ENCODE measurements around the gene CBARP. TPM values are rescaled to one million over a fixed set of nuclear protein-coding genes. Genes with fewer than 3 reads are reported as not detected.

The CBARP gene
- polyA plus RNA-seq, 3 donors = not detected

DNA sequence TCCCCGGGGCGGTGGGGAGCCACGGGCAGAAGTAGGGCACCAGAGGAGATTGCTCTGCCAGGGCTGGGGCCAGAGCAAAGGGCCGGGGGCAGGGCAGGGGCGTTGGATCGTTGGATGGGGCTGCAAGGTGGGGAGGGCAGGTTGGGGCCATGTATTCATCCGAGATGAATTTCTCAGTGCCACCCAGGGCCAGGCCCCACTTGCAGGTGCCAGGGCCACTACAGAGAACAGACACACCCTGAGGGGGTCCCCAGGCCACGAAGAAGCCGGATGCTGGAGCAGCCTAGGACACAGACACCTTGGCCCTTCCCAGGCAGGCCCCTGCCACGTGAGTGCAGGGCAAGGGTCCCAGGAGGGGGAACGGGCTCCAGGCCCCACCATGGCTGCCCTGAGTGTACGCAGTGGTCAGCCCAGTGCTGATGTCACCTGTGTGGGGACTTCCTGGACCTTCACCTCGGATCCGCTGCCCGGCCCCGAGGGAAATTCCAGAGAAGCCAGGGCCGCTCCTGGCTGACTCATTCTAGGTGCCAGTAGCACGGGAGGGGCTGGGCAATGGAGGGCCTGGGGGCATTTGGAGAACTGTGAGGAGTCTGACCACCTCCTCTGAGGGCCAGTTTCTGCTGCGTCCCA lies 54.1 kb downstream of the CBARP start:
- no peak overlapping the region for H3K9ac ChIP-seq (ENCODE audit: insufficient read depth, low read length, poor library complexity, severe bottlenecking)
- H3K27ac ChIP-seq (ENCODE audit: low read depth in 1 of 2, low read length in 2 of 2) = no peak overlapping the region
- Mint-ChIP-seq H3K4me1 (peaks cover 43% of the 10 kb centered on the region), H3K27ac (no peak overlapping the region), H3K9me3 (peaks cover 0 to 2% (median 0%) of the 10 kb centered on the region in 7 donors), H3K36me3 (peaks cover 0 to 8% of the 10 kb centered on the region in 2 donors), H3K4me3 (no peak overlapping the region), H3K27me3 (ENCODE audit: low read depth in 3 of 3) (peaks cover 0 to 4% (median 0%) of the 10 kb centered on the region in 3 donors)
- H3K79me2 ChIP-seq (ENCODE audit: insufficient read depth, low read length) = peaks cover 15% of the 10 kb centered on the region
- WGBS (ENCODE audit: insufficient coverage) = 95% methylated on average over 19 of the region's 19 CpGs
- no peak overlapping the region for H3K4me2 ChIP-seq (replicated peaks; ENCODE audit: extremely low read depth, low read length, poor library complexity, severe bottlenecking)
- H4K20me1 ChIP-seq (ENCODE audit: insufficient read depth, low read length) = no peaks in the 10 kb centered on the region
- no peaks in the 10 kb centered on the region for H3K27me3 ChIP-seq (ENCODE audit: control insufficient read depth in 2 of 2, insufficient read depth in 2 of 2, low read length in 2 of 2)
- intact Hi-C loops (cut with micrococcal nuclease) = no loop called here
- H3K9me3 ChIP-seq (replicated peaks in 1 of 2; ENCODE audit: control insufficient read depth in 1 of 2, insufficient read depth in 1 of 2, low read length in 2 of 2) = no peaks in the 10 kb centered on the region
- H3K36me3 ChIP-seq (replicated peaks in 1 of 2; ENCODE audit: control insufficient read depth in 1 of 2, insufficient read depth in 2 of 2, low read length in 2 of 2) = no peaks in the 10 kb centered on the region
- peaks cover 35 to 48% of the 10 kb centered on the region in 2 donors for H3K4me1 ChIP-seq (ENCODE audit: control insufficient read depth in 1 of 2, insufficient read depth in 2 of 2, low read length in 2 of 2)
- no peak overlapping the region for H2AFZ ChIP-seq (ENCODE audit: insufficient read depth, low read depth, low read length, poor library complexity, severe bottlenecking)
- TF ChIP-seq, protein P1, sequence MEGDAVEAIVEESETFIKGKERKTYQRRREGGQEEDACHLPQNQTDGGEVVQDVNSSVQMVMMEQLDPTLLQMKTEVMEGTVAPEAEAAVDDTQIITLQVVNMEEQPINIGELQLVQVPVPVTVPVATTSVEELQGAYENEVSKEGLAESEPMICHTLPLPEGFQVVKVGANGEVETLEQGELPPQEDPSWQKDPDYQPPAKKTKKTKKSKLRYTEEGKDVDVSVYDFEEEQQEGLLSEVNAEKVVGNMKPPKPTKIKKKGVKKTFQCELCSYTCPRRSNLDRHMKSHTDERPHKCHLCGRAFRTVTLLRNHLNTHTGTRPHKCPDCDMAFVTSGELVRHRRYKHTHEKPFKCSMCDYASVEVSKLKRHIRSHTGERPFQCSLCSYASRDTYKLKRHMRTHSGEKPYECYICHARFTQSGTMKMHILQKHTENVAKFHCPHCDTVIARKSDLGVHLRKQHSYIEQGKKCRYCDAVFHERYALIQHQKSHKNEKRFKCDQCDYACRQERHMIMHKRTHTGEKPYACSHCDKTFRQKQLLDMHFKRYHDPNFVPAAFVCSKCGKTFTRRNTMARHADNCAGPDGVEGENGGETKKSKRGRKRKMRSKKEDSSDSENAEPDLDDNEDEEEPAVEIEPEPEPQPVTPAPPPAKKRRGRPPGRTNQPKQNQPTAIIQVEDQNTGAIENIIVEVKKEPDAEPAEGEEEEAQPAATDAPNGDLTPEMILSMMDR (IDR thresholded peaks at IDR 0.05) = no peak
- H3K4me3 ChIP-seq (replicated peaks in 1 of 3; ENCODE audit: low read depth in 2 of 3, low read length in 3 of 3) = no peak overlapping the region
- DNase-seq = peak in 1 of 3 donors; percentile 44

GRCh38 chr19:1182727-1183126 lies 55.1 kb downstream of the CBARP start:
- intact Hi-C loops (cut with micrococcal nuclease) = no loop called here
- Mint-ChIP-seq H3K27ac (no peak overlapping the region), H3K9me3 (peaks cover 0 to 2% (median 0%) of the 10 kb centered on the region in 7 donors), H3K36me3 (peaks cover 0 to 8% of the 10 kb centered on the region in 2 donors), H3K4me3 (no peak overlapping the region), H3K4me1 (peaks cover 50% of the 10 kb centered on the region), H3K27me3 (ENCODE audit: low read depth in 3 of 3) (peaks cover 0 to 6% (median 0%) of the 10 kb centered on the region in 3 donors)
- H3K4me3 ChIP-seq (replicated peaks in 1 of 3; ENCODE audit: low read depth in 2 of 3, low read length in 3 of 3) = no peak overlapping the region
- no peak for DNase-seq
- no peak overlapping the region for H3K9ac ChIP-seq (ENCODE audit: insufficient read depth, low read length, poor library complexity, severe bottlenecking)
- no peaks in the 10 kb centered on the region for H3K9me3 ChIP-seq (replicated peaks in 1 of 2; ENCODE audit: control insufficient read depth in 1 of 2, insufficient read depth in 1 of 2, low read length in 2 of 2)
- H3K4me2 ChIP-seq (replicated peaks; ENCODE audit: extremely low read depth, low read length, poor library complexity, severe bottlenecking) = no peak overlapping the region
- H3K36me3 ChIP-seq (replicated peaks in 1 of 2; ENCODE audit: control insufficient read depth in 1 of 2, insufficient read depth in 2 of 2, low read length in 2 of 2) = no peaks in the 10 kb centered on the region
- no peak overlapping the region for H3K27ac ChIP-seq (ENCODE audit: low read depth in 1 of 2, low read length in 2 of 2)
- H3K79me2 ChIP-seq (ENCODE audit: insufficient read depth, low read length) = peaks cover 16% of the 10 kb centered on the region
- TF ChIP-seq, protein P1 (IDR thresholded peaks at IDR 0.05) = no peak
- no peak overlapping the region for H2AFZ ChIP-seq (ENCODE audit: insufficient read depth, low read depth, low read length, poor library complexity, severe bottlenecking)
- no peaks in the 10 kb centered on the region for H3K27me3 ChIP-seq (ENCODE audit: control insufficient read depth in 2 of 2, insufficient read depth in 2 of 2, low read length in 2 of 2)
- H4K20me1 ChIP-seq (ENCODE audit: insufficient read depth, low read length) = no peaks in the 10 kb centered on the region
- peaks cover 45 to 57% of the 10 kb centered on the region in 2 donors for H3K4me1 ChIP-seq (ENCODE audit: control insufficient read depth in 1 of 2, insufficient read depth in 2 of 2, low read length in 2 of 2)
- 100% methylated on average over 2 of the region's 11 CpGs for WGBS (ENCODE audit: insufficient coverage)
